Breast epithelium (tissue), 3 donors: ENCODE data around the gene RAI1.

Experiments used
- POLR2A ChIP-seq: fragments of 450-650 bp; IDR thresholded peaks from one replicate; pipeline ENCODE4 v1.6.1; 2016; ENCODE audit warnings: antibody characterized with exemption, mild to moderate bottlenecking, moderate library complexity
- POLR2AphosphoS5 ChIP-seq, 3 donors: sonication (generic); formaldehyde crosslinking; IDR thresholded peaks; one replicate each; pipeline ENCODE4 v1.6.1; 2017; ENCODE audit warnings: antibody characterized with exemption in 3 of 3
- TF ChIP-seq, protein P1 (sequence below), 3 donors: fragments of 450-650 bp; IDR thresholded peaks; one replicate each; pipeline ENCODE4 v1.5.1; 2016 to 2017; ENCODE audit warnings: antibody characterized with exemption in 3 of 3, mild to moderate bottlenecking in 3 of 3, moderate library complexity in 3 of 3

DNA sequence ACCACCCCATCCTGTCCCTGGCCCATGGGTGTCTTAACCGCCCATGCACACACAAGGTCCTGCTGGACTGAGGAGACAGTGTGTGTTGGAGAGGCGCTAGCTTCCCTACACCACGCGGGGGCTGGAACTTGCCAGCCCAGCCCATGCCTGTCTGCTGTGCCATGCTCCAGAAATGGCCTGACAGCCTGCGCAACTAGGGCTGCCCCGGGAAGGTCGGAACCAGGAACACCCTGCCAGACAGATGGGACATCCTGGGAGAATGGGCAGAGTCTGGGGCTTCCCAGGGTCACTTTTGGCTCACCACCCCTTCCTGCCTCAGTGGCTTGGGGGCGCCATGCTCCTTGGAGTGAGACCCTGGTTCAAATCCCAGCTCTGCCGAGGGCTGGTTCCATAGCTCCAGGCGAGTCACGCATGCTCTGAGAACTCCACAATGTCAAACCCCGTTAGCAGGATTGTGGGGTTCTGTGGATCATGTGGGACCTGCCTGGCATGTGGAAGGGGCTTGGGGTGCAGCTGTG is 119.3 kb downstream of the RAI1 start:
- TF ChIP-seq POLR2A, result no peak
- TF ChIP-seq, protein P1, sequence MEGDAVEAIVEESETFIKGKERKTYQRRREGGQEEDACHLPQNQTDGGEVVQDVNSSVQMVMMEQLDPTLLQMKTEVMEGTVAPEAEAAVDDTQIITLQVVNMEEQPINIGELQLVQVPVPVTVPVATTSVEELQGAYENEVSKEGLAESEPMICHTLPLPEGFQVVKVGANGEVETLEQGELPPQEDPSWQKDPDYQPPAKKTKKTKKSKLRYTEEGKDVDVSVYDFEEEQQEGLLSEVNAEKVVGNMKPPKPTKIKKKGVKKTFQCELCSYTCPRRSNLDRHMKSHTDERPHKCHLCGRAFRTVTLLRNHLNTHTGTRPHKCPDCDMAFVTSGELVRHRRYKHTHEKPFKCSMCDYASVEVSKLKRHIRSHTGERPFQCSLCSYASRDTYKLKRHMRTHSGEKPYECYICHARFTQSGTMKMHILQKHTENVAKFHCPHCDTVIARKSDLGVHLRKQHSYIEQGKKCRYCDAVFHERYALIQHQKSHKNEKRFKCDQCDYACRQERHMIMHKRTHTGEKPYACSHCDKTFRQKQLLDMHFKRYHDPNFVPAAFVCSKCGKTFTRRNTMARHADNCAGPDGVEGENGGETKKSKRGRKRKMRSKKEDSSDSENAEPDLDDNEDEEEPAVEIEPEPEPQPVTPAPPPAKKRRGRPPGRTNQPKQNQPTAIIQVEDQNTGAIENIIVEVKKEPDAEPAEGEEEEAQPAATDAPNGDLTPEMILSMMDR (IDR thresholded peaks at IDR 0.05), result no peak
- no peak for TF ChIP-seq POLR2AphosphoS5 (IDR thresholded peaks at IDR 0.05)
